Activated CD4-positive, alpha-beta memory T cell treated with anti-CD3 and anti-CD28 coated beads for 36 hours (primary cell): Measurements from ENCODE around the gene NAP1L1. TPM values are rescaled to one million over a fixed set of nuclear protein-coding genes. Genes with fewer than 3 reads are reported as not detected.
"Not testable (repeated sequence)": the region's sequence is repeated elsewhere in the genome, so short reads cannot be mapped to it uniquely, and the experiment has no call there.

ENCODE experiments used
- CTCF ChIA-PET: fragments of 350-600 bp; sonication (Branson Sonifier 250); formaldehyde crosslinking; loops from one replicate; lab custom pipeline; 2021; ENCODE audit warnings: antibody characterized with exemption, inconsistent platforms; lab: Charles Lee
- POLR2A ChIA-PET: fragments of 350-600 bp; sonication (Branson Sonifier 250); formaldehyde crosslinking; loops from one replicate; lab custom pipeline; 2021; ENCODE audit warnings: antibody characterized with exemption; lab: Charles Lee
- DNase-seq: peaks from one replicate; pipeline ENCODE4 v3.0.0-alpha.2; 2020
- H3K27ac Mint-ChIP-seq: one replicate; pipeline ENCODE4 v1.8.0; 2021; ENCODE audit warnings: mixed read lengths
- H3K27me3 Mint-ChIP-seq: one replicate; pipeline ENCODE4 v1.8.0; 2021; ENCODE audit warnings: mixed read lengths
- H3K36me3 Mint-ChIP-seq: one replicate; pipeline ENCODE4 v1.8.0; 2021; ENCODE audit warnings: mixed read lengths
- H3K4me1 Mint-ChIP-seq: one replicate; pipeline ENCODE4 v1.8.0; 2021; ENCODE audit warnings: low read depth, mixed read lengths
- H3K4me3 Mint-ChIP-seq: one replicate; pipeline ENCODE4 v1.8.0; 2021; ENCODE audit warnings: mild to moderate bottlenecking, mixed read lengths
- H3K9me3 Mint-ChIP-seq: one replicate; pipeline ENCODE4 v1.8.0; 2021; ENCODE audit warnings: mixed read lengths
- intact Hi-C: fragments of 100-400 bp; cut with micrococcal nuclease; formaldehyde crosslinking; loops from one replicate; pipeline ENCODE4 v1.15.1; 2023
- total RNA-seq, 2 experiments: library from RNA; stranded (reverse); gene quantifications; one replicate each; pipeline ENCODE4 v1.2.3, GENCODE V29; 2021

The NAP1L1 gene
- total RNA-seq, 2 experiments from 2014 or later, result 889 to 895 TPM

GRCh38 chr12:75996861-75997447 lies 87.5 kb downstream of the NAP1L1 start:
- Mint-ChIP-seq H3K4me1 (peaks cover 25% of the 10 kb centered on the region), H3K4me3 (no peak overlapping the region), H3K9me3 (no peaks in the 10 kb centered on the region), H3K36me3 (no peaks in the 10 kb centered on the region), H3K27me3 (no peaks in the 10 kb centered on the region), H3K27ac (no peak overlapping the region)
- ChIA-PET POLR2A (interaction anchor here (0.9 kb wide), 1 partner anchor 24 kb away, joined by 3 read pairs; no protein-coding TSS in a partner anchor), CTCF (no interaction called here)
- intact Hi-C loops, result no loop called here
- DNase-seq, result no peak

GRCh38 chr12:75995691-75996090 lies 88.8 kb downstream of the NAP1L1 start:
- no peaks in the 10 kb centered on the region for H3K9me3 Mint-ChIP-seq
- DNase-seq, result no peak
- intact Hi-C loops, result no loop called here
- ChIA-PET CTCF (interaction anchor here (0.9 kb wide), 1 partner anchor 37 kb away, joined by 3 read pairs; no protein-coding TSS in a partner anchor), POLR2A (interaction anchor here (1.3 to 2.0 kb wide), 2 partner anchors 17 to 25 kb away, joined by 3 to 7 read pairs; no protein-coding TSS in a partner anchor)
- no peaks in the 10 kb centered on the region for H3K27me3 Mint-ChIP-seq
- H3K4me3 Mint-ChIP-seq, result no peak overlapping the region
- H3K36me3 Mint-ChIP-seq, result no peaks in the 10 kb centered on the region
- H3K27ac Mint-ChIP-seq, result no peak overlapping the region
- peaks cover 31% of the 10 kb centered on the region for H3K4me1 Mint-ChIP-seq

- Mint-ChIP-seq H3K36me3 (no peaks in the 10 kb centered on the region), H3K4me1 (peaks cover 29% of the 10 kb centered on the region), H3K9me3 (no peaks in the 10 kb centered on the region), H3K27ac (peak overlapping the region; percentile 70), H3K27me3 (no peaks in the 10 kb centered on the region), H3K4me3 (no peak overlapping the region)
- intact Hi-C loops, result loop anchor here (1.0 kb wide), 6 partner anchors 15 to 60 kb away; partner anchors contain the start of gene PHLDA1
- peak; percentile 45 for DNase-seq
- POLR2A ChIA-PET, result interaction anchor here (0.7 to 2.0 kb wide), 4 partner anchors 15 to 37 kb away, joined by 3 to 7 read pairs (median 4); partner anchors contain the start of gene PHLDA1
- CTCF ChIA-PET, result interaction anchor here (1.0 kb wide), 2 partner anchors 31 to 38 kb away, joined by 3 read pairs; partner anchors contain the start of gene PHLDA1
Observed at GRCh38 chr12:75994069-75994740, 90.3 kb downstream of the NAP1L1 start.

GRCh38 chr12:75991753-75992152 lies 92.7 kb downstream of the NAP1L1 start:
- Mint-ChIP-seq H3K36me3 (peaks cover 9% of the 10 kb centered on the region), H3K27me3 (no peaks in the 10 kb centered on the region), H3K27ac (no peak overlapping the region), H3K4me3 (no peak overlapping the region), H3K9me3 (peaks cover 10% of the 10 kb centered on the region), H3K4me1 (peaks cover 27% of the 10 kb centered on the region)
- CTCF ChIA-PET, result interaction anchor here (0.7 kb wide), 1 partner anchor 19 kb away, joined by 3 read pairs; no protein-coding TSS in a partner anchor
- POLR2A ChIA-PET, result interaction anchor here (0.6 to 2.2 kb wide), 5 partner anchors 10 to 506 kb away, joined by 3 to 5 read pairs (median 3); no protein-coding TSS in a partner anchor
- intact Hi-C loops, result no loop called here
- DNase-seq, result no peak

GRCh38 chr12:75990189-75990912 lies 94.1 kb downstream of the NAP1L1 start:
- POLR2A ChIA-PET, result interaction anchor here (0.6 to 2.2 kb wide), 3 partner anchors 9 to 46 kb away, joined by 3 to 5 read pairs (median 3); no protein-coding TSS in a partner anchor
- intact Hi-C loops, result no loop called here

GRCh38 chr12:75987709-75988108 lies 96.8 kb downstream of the NAP1L1 start:
- POLR2A ChIA-PET, H3K36me3 Mint-ChIP-seq: not testable (repeated sequence)
- H3K9me3 Mint-ChIP-seq, result peaks cover 10% of the 10 kb centered on the region

More at GRCh38 chr12:75990189-75990912, 94.1 kb downstream of the NAP1L1 start:
- H3K27ac Mint-ChIP-seq, result no peak overlapping the region
- H3K27me3 Mint-ChIP-seq, result no peaks in the 10 kb centered on the region
- H3K9me3 Mint-ChIP-seq, result peaks cover 10% of the 10 kb centered on the region
- H3K4me3 Mint-ChIP-seq, result no peak overlapping the region
- CTCF ChIA-PET, result interaction anchor here (0.6 to 1.1 kb wide), 3 partner anchors 30 to 1020 kb away, joined by 3 read pairs; no protein-coding TSS in a partner anchor
- no peak for DNase-seq
- H3K36me3 Mint-ChIP-seq, result peaks cover 9% of the 10 kb centered on the region
- peaks cover 34% of the 10 kb centered on the region for H3K4me1 Mint-ChIP-seq

More at GRCh38 chr12:75987709-75988108, 96.8 kb downstream of the NAP1L1 start:
- intact Hi-C loops, H3K27me3 Mint-ChIP-seq, DNase-seq, H3K27ac Mint-ChIP-seq, H3K4me3 Mint-ChIP-seq: not testable (repeated sequence)
- peaks cover 39% of the 10 kb centered on the region for H3K4me1 Mint-ChIP-seq
- CTCF ChIA-PET, result interaction anchor here (1.5 kb wide), 1 partner anchor 170 kb away, joined by 3 read pairs; no protein-coding TSS in a partner anchor

Other genes starting within 250 kb of the NAP1L1 start
- gene PHLDA1, start 52.9 kb downstream of the NAP1L1 start, total RNA-seq, result 10 to 100 TPM; 23.8 to 24.4 TPM